Peyer's patch (tissue), 4 donors: ENCODE measurements around the gene BST1.

ENCODE experiments used
- CTCF ChIP-seq, 6 experiments: fragments of 450-650 bp in 4 of 6; fragments of 200-600 bp in 2 of 6; sonication (generic) in 1 of 6; IDR thresholded peaks; one replicate each; pipeline ENCODE4 v1.5.1; 2017 to 2019; ENCODE audit warnings: antibody characterized with exemption in 6 of 6, mild to moderate bottlenecking in 3 of 6, moderate library complexity in 1 of 6
- POLR2A ChIP-seq, 2 donors: fragments of 450-650 bp; IDR thresholded peaks; one replicate each; pipeline ENCODE4 v1.5.1; 2017; ENCODE audit warnings: antibody characterized with exemption in 2 of 2, mild to moderate bottlenecking in 2 of 2, moderate library complexity in 2 of 2

DNA sequence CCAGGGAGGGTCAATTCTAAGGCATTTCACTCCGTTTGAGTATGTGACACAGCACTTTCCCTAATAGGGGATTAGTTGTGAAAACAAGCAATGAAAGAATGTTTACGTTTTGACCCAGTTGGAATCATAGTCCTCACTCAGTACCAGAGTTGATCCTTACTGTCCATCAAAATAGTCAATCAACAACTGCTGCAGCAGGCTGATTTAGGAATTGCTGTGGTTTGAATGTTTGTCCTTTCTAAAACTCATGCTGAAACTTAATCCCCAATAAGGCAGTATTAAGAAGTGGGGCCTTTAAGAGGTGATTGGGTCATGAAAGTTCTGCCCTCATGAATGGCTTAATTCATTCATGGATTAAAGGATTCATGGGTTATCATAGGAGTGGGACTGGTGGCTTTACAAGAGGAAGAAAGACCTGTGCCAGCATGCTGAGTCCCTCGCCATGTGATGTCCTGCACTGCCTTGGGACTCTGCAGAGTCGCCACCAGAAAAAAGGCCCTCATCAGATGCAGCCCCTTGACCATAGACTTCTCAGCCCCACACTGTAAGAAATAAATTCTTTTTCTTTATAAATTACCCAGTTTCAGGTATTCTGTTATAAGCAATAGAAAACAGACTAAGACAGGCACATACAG, 44.6 kb upstream of the BST1 start:
- TF ChIP-seq POLR2A (IDR thresholded peaks at IDR 0.05) (no peak), CTCF (IDR thresholded peaks at IDR 0.05) (no peak)
